Measurements from ENCODE around the gene CNOT1.

Gene CNOT1

DNA sequence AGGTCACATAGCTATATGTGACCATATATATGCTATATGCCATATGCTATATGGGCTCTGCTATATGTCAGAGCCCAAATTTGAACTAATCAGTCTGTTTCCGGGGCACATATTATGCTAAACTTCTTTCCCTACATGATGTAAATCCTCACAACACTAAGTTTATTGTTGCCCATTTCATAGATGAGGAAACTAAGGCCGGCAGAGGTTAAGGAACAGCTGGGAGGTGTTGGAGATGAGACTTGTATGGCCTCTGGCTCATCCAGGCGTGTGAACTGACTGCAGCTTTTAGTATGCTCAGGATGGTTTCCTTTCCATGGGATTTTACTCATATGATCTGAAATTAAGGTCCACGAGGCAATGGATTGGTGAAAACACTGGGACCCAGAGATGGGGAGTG, 17.5 kb upstream of the CNOT1 start:
- no peak for TF ChIP-seq GATA2 (IDR thresholded peaks at IDR 0.05; ENCODE audit: low read depth, low read length)
- no peak for TF ChIP-seq GATA3 (IDR thresholded peaks at IDR 0.05; ENCODE audit: low read depth, low read length)

DNA sequence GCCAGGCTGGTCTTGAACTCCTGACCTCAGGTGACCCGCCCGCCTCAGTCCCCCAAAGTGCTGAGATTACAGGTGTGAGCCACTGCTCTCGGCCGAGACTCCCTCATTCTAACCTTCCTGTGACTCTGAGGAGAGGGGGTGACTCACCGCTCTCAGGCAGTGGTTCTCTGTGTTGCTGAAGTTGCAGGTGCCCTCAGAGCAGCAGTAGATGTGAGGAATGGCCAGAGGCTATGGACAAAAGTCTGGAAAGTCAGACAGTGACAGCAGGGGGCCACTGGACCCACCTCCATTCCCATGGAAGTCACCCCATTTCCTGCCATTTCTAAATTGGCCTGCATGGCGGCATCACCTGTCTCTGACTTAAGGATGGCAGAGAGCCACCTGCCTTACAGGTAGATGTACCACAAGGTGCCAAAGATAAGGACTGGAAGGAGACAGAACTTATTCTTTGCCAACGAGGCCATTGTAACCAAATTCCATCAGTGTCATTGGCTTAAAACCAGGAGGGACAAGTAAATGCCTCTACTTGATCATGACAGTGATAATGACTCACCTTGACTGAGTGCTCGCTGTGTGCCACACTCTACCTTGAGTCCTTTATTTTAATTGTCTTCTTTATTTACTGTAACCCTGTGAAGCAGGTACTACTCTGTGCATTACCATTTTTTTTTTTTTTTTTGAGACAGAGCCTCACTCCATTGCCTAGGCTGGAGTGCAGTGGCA, 15.3 kb upstream of the CNOT1 start:
- no peak for TF ChIP-seq GATA2 (IDR thresholded peaks at IDR 0.05; ENCODE audit: low read depth, low read length)
- TF ChIP-seq GATA3 (IDR thresholded peaks at IDR 0.05; ENCODE audit: low read depth, low read length): no peak

DNA sequence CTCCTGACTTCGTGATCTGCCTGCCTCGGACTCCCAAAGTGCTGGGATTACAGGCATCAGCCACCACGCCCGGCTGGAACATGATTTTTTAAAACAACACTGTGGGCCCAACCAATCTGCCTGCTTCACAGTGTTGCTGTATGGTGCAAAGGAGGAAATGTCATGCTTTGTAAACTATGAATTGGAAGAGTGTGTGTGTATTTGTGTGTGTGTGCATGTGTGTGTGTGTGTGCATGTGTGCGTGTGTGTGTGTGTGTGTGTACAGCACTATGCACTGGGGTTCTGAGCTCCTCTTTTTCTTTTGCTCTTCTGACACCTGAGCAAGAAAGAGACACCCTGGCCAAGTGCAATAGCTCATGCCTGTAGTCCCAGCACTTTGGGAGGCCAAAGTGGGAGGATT, 14.5 kb upstream of the CNOT1 start:
- TF ChIP-seq GATA3 (IDR thresholded peaks at IDR 0.05; ENCODE audit: low read depth, low read length) (no peak), GATA2 (IDR thresholded peaks at IDR 0.05; ENCODE audit: low read depth, low read length) (no peak)

DNA sequence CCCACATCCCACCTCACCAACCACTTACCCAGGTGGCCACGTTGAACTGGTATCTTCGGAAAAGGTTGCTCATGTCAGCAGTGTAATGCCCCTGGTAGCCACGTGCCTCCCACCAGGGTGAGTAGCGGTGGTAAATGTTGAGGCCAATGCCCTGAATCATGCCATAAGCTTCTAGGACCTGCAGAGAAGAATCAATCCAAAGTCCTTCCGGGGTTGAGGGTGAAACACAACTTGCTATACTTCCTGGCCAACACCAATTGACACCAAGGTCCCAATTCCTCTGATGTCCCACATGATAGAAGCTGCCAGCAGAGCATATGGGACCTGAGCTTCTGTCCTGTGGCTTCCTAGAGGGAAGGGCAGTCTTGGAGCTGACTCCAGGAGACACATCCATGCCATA, 11.3 kb upstream of the CNOT1 start:
- no peak for TF ChIP-seq GATA3 (IDR thresholded peaks at IDR 0.05; ENCODE audit: low read depth, low read length)
- TF ChIP-seq GATA2 (IDR thresholded peaks at IDR 0.05; ENCODE audit: low read depth, low read length): no peak

DNA sequence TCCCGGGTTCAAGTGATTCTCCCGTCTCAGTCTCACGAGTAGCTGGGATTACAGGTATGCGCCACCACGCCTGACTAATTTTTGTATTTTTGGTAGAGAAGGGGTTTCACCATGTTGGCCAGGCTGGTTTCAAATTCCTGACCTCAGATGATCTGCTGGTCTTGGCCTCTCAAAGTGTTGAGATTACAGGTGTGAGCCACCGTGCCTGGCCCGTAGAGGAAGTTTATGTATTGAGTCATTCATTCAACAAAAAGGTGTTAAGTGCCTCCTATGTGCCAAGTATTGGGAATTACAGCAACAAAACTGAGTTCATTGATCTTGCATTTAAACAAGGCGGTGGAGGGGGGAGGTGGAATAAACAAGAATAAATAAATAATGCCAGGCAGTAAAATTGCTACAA, 10.2 kb upstream of the CNOT1 start:
- TF ChIP-seq GATA2 (IDR thresholded peaks at IDR 0.05; ENCODE audit: low read depth, low read length): no peak
- TF ChIP-seq GATA3 (IDR thresholded peaks at IDR 0.05; ENCODE audit: low read depth, low read length): no peak

DNA sequence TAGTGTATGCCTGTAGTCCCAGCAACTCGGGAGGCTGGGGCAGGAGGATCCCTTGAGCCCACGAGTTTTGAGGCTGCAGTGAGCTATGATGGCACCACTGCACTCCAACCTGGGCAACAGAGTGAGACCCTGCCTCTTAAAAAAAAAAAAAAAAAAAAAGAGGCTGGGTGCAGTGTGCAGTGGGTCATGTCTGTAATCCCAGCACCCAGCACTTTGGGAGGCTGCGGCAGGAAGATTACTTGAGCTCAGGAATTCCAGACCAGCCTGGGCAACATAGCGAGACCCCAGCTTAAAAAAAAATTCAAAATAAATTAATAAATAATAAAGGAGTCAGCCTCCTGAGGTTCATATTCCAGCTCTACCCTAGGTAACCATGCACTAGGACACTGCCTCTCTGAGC, 9.6 kb upstream of the CNOT1 start:
- TF ChIP-seq GATA2 (IDR thresholded peaks at IDR 0.05; ENCODE audit: low read depth, low read length) (no peak), GATA3 (IDR thresholded peaks at IDR 0.05; ENCODE audit: low read depth, low read length) (no peak)

DNA sequence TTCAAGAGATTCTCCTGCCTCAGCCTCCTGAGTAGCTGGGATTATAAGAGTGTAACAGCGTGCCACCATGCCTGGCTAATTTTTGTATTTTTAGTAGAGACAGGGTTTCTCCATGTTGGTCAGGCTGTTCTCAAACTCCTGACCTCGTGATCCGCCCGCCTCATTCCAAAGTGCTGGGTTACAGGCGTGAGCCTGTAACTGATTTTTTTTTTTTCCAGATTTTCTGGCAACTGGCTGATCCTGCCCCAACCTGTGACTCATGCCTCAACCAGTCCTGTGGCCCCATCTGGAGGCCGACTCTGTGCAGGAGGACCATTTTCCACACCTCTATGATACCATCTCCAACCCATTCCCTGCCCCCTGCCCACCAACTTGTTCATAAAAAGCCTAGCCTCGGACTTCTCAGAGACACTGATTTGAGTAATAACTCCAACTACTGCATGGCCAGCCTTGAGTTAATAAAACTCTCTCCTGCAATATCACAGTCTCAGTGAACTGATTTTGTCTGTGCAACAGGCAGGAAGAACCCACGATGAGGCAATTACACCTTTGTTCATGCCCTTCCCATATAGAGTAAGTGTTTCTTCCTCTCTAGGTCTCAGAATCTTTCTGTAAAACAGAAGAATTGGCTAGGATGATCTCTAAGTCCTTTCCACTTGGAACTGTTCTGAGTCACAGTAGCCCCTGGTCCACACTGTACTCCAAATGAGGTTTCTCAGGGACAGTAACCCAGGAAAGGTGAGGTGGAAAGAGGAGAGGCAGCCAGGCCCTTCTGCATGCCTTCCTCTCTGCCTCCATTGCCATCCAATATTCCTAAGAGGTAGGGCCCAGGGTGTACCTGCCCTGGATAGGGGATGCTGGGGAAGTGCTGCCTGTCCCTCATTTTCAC, 8.8 kb upstream of the CNOT1 start:
- TF ChIP-seq GATA2 (IDR thresholded peaks at IDR 0.05; ENCODE audit: low read depth, low read length) (no peak), GATA3 (IDR thresholded peaks at IDR 0.05; ENCODE audit: low read depth, low read length) (no peak)

DNA sequence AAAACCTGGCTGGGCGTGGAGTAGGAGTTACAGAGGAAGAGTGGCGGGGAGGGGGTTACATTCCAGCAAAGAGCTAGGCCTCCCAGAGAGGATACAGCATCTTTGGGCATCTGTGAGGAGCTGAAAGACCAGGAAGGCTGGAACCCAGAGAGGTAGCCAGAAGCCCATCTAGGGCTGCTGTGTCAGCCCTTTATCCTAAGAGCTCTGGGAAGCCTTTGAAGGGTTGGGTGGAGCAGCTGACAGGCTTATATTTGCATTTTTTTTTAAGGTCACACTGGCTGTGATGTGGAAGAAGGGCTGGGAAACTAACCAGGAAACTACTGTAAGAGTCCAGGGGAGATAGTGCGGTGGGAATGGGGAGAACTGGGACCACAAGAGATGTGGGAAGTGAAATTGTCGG, 6.8 kb upstream of the CNOT1 start:
- TF ChIP-seq GATA2 (IDR thresholded peaks at IDR 0.05; ENCODE audit: low read depth, low read length): no peak
- TF ChIP-seq GATA3 (IDR thresholded peaks at IDR 0.05; ENCODE audit: low read depth, low read length): no peak

DNA sequence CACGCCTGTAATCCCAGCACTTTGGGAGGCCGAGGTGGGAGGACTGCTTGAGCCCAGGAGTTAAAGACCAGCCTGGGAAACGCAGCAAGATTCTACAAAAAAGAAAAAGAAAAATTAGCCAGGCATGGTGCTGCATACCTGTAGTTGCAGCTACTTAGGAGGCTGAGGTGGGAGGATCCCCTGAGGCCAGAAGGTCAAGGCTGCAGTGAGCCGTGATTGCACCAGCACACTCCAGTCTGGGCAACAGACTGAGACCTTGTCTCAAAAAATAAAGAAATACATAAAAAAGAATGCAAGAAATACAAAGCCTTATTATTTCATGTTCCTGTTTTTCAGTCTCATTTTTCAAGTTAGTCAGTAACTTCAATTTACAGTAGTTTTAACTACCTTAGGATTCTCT, 5.9 kb upstream of the CNOT1 start:
- TF ChIP-seq GATA3 (IDR thresholded peaks at IDR 0.05; ENCODE audit: low read depth, low read length) (no peak), GATA2 (IDR thresholded peaks at IDR 0.05; ENCODE audit: low read depth, low read length) (no peak)

DNA sequence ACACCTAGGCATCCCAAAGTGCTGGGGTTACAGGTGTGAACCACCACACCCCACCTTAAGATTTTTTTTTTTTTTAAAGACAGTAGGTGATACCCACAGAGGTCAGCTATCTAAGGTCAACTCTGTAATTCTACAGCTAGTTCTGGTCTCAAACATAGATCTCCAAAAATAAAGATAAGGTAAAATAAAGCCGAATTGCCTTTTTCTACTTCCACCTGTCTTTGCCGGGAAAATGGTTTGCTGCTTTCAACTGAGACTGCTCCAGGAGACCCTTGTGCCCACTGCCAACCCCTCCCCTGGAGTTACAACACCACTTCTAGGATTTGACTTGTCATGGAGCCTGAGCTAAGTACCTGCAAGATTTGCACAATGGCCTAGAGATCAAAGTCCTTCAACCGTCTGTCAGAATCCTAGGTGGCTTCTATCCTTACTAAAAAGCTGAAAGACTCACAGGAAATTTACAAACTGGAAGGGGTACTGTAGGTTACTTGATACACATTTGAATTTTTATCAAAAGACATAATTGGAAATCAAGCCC, 4.7 kb upstream of the CNOT1 start:
- TF ChIP-seq GATA2 (IDR thresholded peaks at IDR 0.05; ENCODE audit: low read depth, low read length) (no peak), GATA3 (IDR thresholded peaks at IDR 0.05; ENCODE audit: low read depth, low read length) (no peak)

DNA sequence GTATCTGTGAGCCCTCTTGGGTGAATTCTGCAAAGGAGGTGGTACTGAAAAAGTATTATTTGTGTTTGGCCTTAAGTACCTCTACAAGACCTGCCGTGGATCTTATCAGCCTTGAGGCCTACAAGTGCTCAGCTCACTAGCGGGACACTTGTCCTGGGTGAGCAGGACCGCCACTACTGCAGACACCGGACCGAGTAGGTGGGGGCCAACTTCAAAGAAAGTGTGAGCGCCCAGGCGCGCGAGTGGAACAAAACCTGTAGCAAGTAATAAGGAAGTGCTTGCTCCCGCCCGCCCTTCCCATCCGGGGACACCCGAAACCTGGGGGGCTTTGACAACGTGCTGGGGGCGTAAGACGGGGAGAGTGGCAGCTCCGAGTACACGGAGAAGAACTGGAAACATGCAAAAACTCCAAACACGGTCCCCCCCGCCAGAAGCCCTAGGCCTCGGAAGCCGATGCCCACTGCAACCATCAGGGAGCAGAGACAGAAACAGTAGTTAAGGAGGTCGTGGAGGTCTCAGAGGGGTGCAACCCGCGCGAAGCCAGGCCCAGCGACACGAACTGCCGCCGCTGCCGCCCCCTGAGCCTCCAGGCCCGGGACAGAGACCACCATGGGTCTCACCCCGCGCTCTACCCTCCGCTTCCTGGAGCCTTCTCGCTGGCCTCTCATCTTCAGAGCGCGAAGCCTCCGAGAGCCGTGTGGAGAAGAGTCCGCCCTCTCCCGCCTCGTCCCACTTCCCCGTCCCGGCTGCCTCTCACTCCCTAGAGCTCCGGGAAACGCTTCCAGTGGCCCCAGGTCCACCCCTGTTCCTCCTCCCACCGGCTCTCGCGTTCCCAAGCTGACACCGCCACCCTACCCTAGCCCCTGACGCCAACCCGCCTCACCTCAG, 537 bp downstream of the CNOT1 start:
- TF ChIP-seq GATA3 (IDR thresholded peaks at IDR 0.05; ENCODE audit: low read depth, low read length) (no peak), GATA2 (IDR thresholded peaks at IDR 0.05; ENCODE audit: low read depth, low read length) (no peak)

DNA sequence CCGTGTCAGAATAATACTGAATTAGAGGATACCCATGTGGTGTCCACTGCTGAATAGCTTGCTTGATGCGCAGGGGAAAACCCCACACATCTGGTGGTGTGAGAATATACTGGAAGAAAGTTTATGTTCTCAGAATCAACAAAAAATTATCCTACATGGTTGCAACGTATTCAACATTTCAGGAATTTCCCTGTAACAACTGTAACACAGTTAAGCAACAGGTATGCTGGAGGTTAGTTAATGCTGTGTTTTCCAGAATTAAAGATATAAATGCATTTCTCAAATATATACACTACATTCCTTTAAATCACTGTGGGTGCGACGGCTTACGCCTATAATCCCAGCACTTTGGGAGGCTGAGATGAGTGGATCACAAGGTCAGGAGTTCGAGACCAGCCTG, 5.4 kb downstream of the CNOT1 start:
- no peak for TF ChIP-seq GATA2 (IDR thresholded peaks at IDR 0.05; ENCODE audit: low read depth, low read length)
- no peak for TF ChIP-seq GATA3 (IDR thresholded peaks at IDR 0.05; ENCODE audit: low read depth, low read length)

DNA sequence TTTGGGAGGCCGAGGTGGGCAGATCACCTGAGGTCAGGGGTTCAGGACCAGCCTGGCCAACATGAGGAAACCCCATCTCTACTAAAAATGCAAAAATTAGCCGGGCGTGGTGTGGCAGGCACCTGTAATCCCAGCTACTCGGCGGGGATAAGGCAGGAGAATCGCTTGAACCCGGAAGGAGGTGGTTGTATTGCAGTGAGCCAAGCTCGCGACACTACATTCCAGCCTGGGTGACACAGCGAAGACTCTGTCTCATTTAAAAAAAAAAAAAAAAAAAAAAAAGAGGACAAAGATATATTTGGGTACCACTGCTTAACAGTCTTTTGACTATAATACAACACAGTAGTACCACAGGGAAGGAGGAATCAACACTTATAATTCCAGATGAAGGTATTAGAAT, 9.2 kb downstream of the CNOT1 start:
- TF ChIP-seq GATA2 (IDR thresholded peaks at IDR 0.05; ENCODE audit: low read depth, low read length) (no peak), GATA3 (IDR thresholded peaks at IDR 0.05; ENCODE audit: low read depth, low read length) (no peak)

DNA sequence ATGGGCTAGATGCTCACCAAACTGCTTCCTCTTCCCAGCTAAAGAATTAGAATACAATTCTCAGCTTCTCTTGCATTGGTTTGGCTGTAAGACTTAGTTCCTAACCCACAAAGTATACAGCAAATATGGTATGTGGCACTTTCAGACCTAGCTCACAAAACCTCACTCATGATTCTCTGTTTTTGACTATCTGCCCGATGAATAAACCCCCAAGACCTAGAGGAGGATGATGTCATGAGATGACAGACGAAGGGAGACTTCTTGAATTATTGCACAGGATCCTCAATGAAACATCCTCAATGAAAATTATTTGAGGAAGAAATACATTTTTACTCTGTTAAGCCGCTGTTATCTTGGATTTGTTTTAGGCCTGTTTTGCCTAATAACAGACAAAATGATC, 14.3 kb downstream of the CNOT1 start:
- TF ChIP-seq GATA3 (IDR thresholded peaks at IDR 0.05; ENCODE audit: low read depth, low read length) (no peak), GATA2 (IDR thresholded peaks at IDR 0.05; ENCODE audit: low read depth, low read length) (no peak)
